H1 (cell line): ENCODE results near the gene CANT1. TPM values are rescaled to one million over a fixed set of nuclear protein-coding genes. Genes with fewer than 3 reads are reported as not detected.

Source experiments
- CTCF ChIA-PET: fragments of 300-600 bp; sonication (Branson Sonifier 250); formaldehyde crosslinking; loops from one replicate; lab custom pipeline; 2021; ENCODE audit not compliant: partially characterized antibody; lab: Charles Lee
- POLR2A ChIA-PET: fragments of 300-600 bp; sonication (Branson Sonifier 250); formaldehyde crosslinking; loops from one replicate; lab custom pipeline; 2021; ENCODE audit warnings: inconsistent platforms; ENCODE audit not compliant: partially characterized antibody; lab: Charles Lee
- DNase-seq, 2 experiments: peaks; one replicate each; pipeline versions ENCODE4 v3.0.0 to v3.0.0-alpha.2; 2010 to 2022; ENCODE audit warnings: low spot score in 2 of 2, low read depth in 1 of 2, mixed read lengths in 1 of 2
- FAIRE-seq: peaks from 2 replicates; lab custom pipeline; 2011; peaks lifted over from hg19 to GRCh38; lab: Jason Lieb, UNC
- H2AFZ ChIP-seq: 2 replicates; pipeline ENCODE4 v1.8.1; 2012; ENCODE audit warnings: low read length, inconsistent platforms
- H2AK5ac ChIP-seq: 2 replicates; pipeline ENCODE4 v1.6.1; 2013; ENCODE audit warnings: low read depth, low read length
- H2BK120ac ChIP-seq: replicated peaks from 2 replicates; pipeline ENCODE3; 2013; ENCODE audit warnings: low read depth, low read length, inconsistent platforms
- H2BK12ac ChIP-seq: 2 replicates; pipeline ENCODE4 v1.6.1; 2013; ENCODE audit warnings: low read depth, low read length
- H2BK15ac ChIP-seq: 2 replicates; pipeline ENCODE4 v1.6.1; 2013; ENCODE audit warnings: low read length
- H2BK20ac ChIP-seq: 2 replicates; pipeline ENCODE4 v1.6.1; 2013; ENCODE audit warnings: low read length
- H2BK5ac ChIP-seq: 2 replicates; pipeline ENCODE4 v1.6.1; 2013; ENCODE audit warnings: low read depth, low read length
- H3K14ac ChIP-seq: 2 replicates; pipeline ENCODE4 v1.6.1; 2013; ENCODE audit warnings: inconsistent platforms; ENCODE audit not compliant: insufficient read length
- H3K18ac ChIP-seq: 2 replicates; pipeline ENCODE4 v1.6.1; 2013; ENCODE audit warnings: low read length; ENCODE audit errors: extremely low read depth
- H3K23ac ChIP-seq: 2 replicates; pipeline ENCODE4 v1.6.1; 2013; ENCODE audit warnings: inconsistent platforms; ENCODE audit not compliant: insufficient read length
- H3K23me2 ChIP-seq: 2 replicates; pipeline ENCODE4 v1.6.1; 2013; ENCODE audit warnings: low read depth, low read length
- H3K27ac ChIP-seq: 2 replicates; pipeline ENCODE4 v1.6.1; 2011; ENCODE audit warnings: low read depth, low read length, inconsistent platforms
- H3K27me3 ChIP-seq, 4 experiments: replicated peaks in 1 of 4; 1 replicate in 1 of 4; 2 replicates in 3 of 4; pipeline versions ENCODE4 v1.6.1 to v1.8.1; 2011 to 2013; ENCODE audit warnings: low read length in 3 of 4, mild to moderate bottlenecking in 3 of 4, inconsistent platforms in 2 of 4, mixed read lengths in 2 of 4, moderate library complexity in 1 of 4; ENCODE audit not compliant: control insufficient read depth in 3 of 4, insufficient read depth in 3 of 4; ENCODE audit errors: extremely low read depth in 1 of 4
- H3K36me3 ChIP-seq, 4 experiments: 2 replicates each; pipeline versions ENCODE4 v1.6.1 to v1.8.1; 2011 to 2013; ENCODE audit warnings: mild to moderate bottlenecking in 4 of 4, low read length in 3 of 4, moderate library complexity in 2 of 4, control low read depth in 1 of 4, inconsistent platforms in 1 of 4; ENCODE audit not compliant: insufficient read depth in 4 of 4, control insufficient read depth in 2 of 4
- H3K4ac ChIP-seq: replicated peaks from 2 replicates; pipeline ENCODE3; 2013; ENCODE audit warnings: low read length, low read depth, mixed read lengths, inconsistent platforms; ENCODE audit not compliant: insufficient read length
- H3K4me1 ChIP-seq, 4 experiments: replicated peaks in 1 of 4; 1 replicate in 1 of 4; 2 replicates in 3 of 4; pipeline versions ENCODE4 v1.6.1 to v1.8.1; 2011 to 2013; ENCODE audit warnings: low read length in 3 of 4, inconsistent platforms in 2 of 4, mixed read lengths in 1 of 4; ENCODE audit not compliant: insufficient read depth in 4 of 4, control insufficient read depth in 3 of 4
- H3K4me2 ChIP-seq, 2 experiments: 2 replicates each; pipeline versions ENCODE4 v1.6.1 to v1.8.1; 2011 to 2013; ENCODE audit warnings: low read depth in 2 of 2, low read length in 2 of 2, control low read depth in 1 of 2, inconsistent platforms in 1 of 2, mild to moderate bottlenecking in 1 of 2; ENCODE audit not compliant: insufficient read depth in 1 of 2
- H3K4me3 ChIP-seq, 4 experiments: fragments of 200-600, 300-600 bp in 1 of 4; sonication (generic), shearing (Covaris generic), sonication (Bioruptor Twin) in 1 of 4; 2 replicates each; pipeline versions ENCODE4 v1.5.1 to v1.8.1; 2011 to 2016; ENCODE audit warnings: low read length in 4 of 4, low read depth in 3 of 4, control low read depth in 2 of 4, inconsistent platforms in 2 of 4, mild to moderate bottlenecking in 2 of 4, mixed read lengths in 1 of 4, moderate library complexity in 1 of 4; ENCODE audit not compliant: insufficient read depth in 2 of 4; ENCODE audit errors: extremely low read depth in 1 of 4
- H3K56ac ChIP-seq: replicated peaks from 2 replicates; pipeline ENCODE3; 2013; ENCODE audit warnings: low read depth, mild to moderate bottlenecking, mixed read lengths, low read length, inconsistent platforms; ENCODE audit not compliant: insufficient read length
- H3K79me1 ChIP-seq: 2 replicates; pipeline ENCODE4 v1.6.1; 2013; ENCODE audit warnings: low read depth, low read length, control low read depth
- H3K79me2 ChIP-seq, 2 experiments: 2 replicates each; pipeline versions ENCODE4 v1.6.1 to v1.8.1; 2012 to 2013; ENCODE audit warnings: low read length in 2 of 2, mild to moderate bottlenecking in 2 of 2, inconsistent platforms in 1 of 2; ENCODE audit not compliant: insufficient read depth in 2 of 2, control insufficient read depth in 1 of 2
- H3K9ac ChIP-seq, 4 experiments: replicated peaks in 1 of 4; 1 replicate in 1 of 4; 2 replicates in 3 of 4; pipeline versions ENCODE4 v1.6.1 to v1.8.1; 2011 to 2013; ENCODE audit warnings: low read depth in 3 of 4, low read length in 3 of 4, control low read depth in 2 of 4, mild to moderate bottlenecking in 2 of 4, moderate library complexity in 2 of 4, inconsistent platforms in 1 of 4; ENCODE audit errors: extremely low read depth in 1 of 4
- H3K9me3 ChIP-seq, 2 experiments: 2 replicates each; pipeline versions ENCODE4 v1.6.1 to v1.8.1; 2012 to 2013; ENCODE audit warnings: mild to moderate bottlenecking in 2 of 2, moderate library complexity in 2 of 2, control low read depth in 1 of 2, inconsistent platforms in 1 of 2, low read depth in 1 of 2, low read length in 1 of 2, mixed read lengths in 1 of 2; ENCODE audit not compliant: insufficient read depth in 2 of 2
- H4K20me1 ChIP-seq, 2 experiments: replicated peaks in 1 of 2; 2 replicates each; pipeline versions ENCODE3 to v1.8.1; 2011 to 2013; ENCODE audit warnings: inconsistent platforms in 2 of 2, low read length in 2 of 2, mild to moderate bottlenecking in 1 of 2; ENCODE audit not compliant: insufficient read depth in 2 of 2, control insufficient read depth in 1 of 2
- H4K5ac ChIP-seq: 2 replicates; pipeline ENCODE4 v1.6.1; 2013; ENCODE audit warnings: low read length, low read depth, mixed read lengths, inconsistent platforms; ENCODE audit not compliant: insufficient read length
- H4K8ac ChIP-seq: 2 replicates; pipeline ENCODE4 v1.8.0; 2013; ENCODE audit warnings: mild to moderate bottlenecking, moderate library complexity, low read length, inconsistent platforms; ENCODE audit not compliant: insufficient read depth; ENCODE audit errors: extremely low read depth
- H4K91ac ChIP-seq: replicated peaks from 2 replicates; pipeline ENCODE3; 2013; ENCODE audit warnings: low read length, mixed read lengths, inconsistent platforms; ENCODE audit not compliant: insufficient read length
- JUN ChIP-seq: IDR thresholded peaks from 2 replicates; pipeline ENCODE4 v1.6.1; 2011; ENCODE audit warnings: low read depth, mild to moderate bottlenecking, improper control_type of control experiment, low read length
- MAFK ChIP-seq: IDR thresholded peaks from 2 replicates; pipeline ENCODE4 v1.6.1; 2012; ENCODE audit warnings: low read depth, mild to moderate bottlenecking, improper control_type of control experiment, low read length
- WGBS, 2 experiments: shearing (Covaris generic) in 1 of 2; methylation state at CpG; one replicate each; pipeline versions ENCODE4 v1.1.6 to v1.1.7; 2013 to 2015; ENCODE audit warnings: low lambda C conversion rate in 2 of 2, mixed read lengths in 2 of 2, inconsistent platforms in 1 of 2, low coverage in 1 of 2, missing lambda C conversion rate in 1 of 2; ENCODE audit not compliant: insufficient replicate concordance in 2 of 2, insufficient coverage in 1 of 2, insufficient read length in 1 of 2; ENCODE audit errors: extremely low coverage in 1 of 2, missing lambda C conversion rate in 1 of 2; 5-methylcytosine and 5-hydroxymethylcytosine counted together
- polyA plus RNA-seq, 7 experiments: library from polyadenylated mRNA; depleted of rRNA in 3 of 7; stranded (reverse) in 5 of 7; unstranded in 2 of 7; fragments of >200 nt in 5 of 7; fragments of 200-250 nt in 2 of 7; gene quantifications; 1 replicate in 5 of 7; 2 replicates in 1 of 7; 4 replicates in 1 of 7; pipeline versions ENCODE4 v1.2.1 to v1.2.3, GENCODE V29; 2011 to 2013; ENCODE audit warnings: missing spikeins in 2 of 7, mixed read lengths in 2 of 7
- total RNA-seq: library from RNA; stranded (reverse); fragmentation: NEBNext Ultra II Directional; extraction: Animal tissue kit (Norgen Biotek cat#: 25700); gene quantifications from 2 replicates; pipeline ENCODE4 v1.2.1, GENCODE V29; 2021

Gene CANT1
- total and polyA plus RNA-seq, 2 of the 8 experiments (the other 6 are each of a cell fraction or from before 2014, with no cell fraction given), result 23.0 to 32.6 TPM

DNA sequence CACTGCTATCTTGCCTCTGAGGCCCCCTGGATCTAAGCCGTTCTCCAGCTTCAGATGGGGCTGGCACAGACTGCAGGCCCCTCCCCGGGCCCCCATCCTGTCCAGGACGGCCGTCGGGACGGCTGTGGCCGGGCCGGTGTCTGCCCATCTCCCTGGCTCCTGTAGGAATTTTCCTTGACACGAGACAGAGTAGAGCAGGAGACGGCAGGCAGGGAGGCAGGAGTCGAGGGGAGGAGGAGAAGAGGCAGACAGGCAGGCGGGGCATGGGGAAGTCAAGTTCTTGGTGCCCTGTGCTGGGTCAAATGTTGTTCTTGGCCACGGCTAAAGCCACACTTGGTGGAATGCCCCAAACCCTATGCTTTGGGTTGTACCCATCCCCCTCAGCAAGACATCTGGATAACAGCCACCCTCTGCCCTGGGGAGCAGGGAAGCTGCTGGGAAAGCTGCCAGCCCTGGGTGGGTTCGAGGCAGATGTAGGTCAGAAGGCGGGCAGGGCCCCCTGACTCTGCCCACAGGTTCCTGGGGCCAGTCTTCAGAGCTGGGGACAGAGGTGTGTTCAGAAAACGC, 18.4 kb upstream of the CANT1 start:
- no peak overlapping the region for H4K5ac ChIP-seq
- no peak overlapping the region for H2BK120ac ChIP-seq
- DNase-seq, result no peak
- no peak overlapping the region for H3K14ac ChIP-seq
- H2BK12ac ChIP-seq, result no peak overlapping the region
- H3K79me1 ChIP-seq, result no peaks in the 10 kb centered on the region
- H2AFZ ChIP-seq, result no peak overlapping the region
- FAIRE-seq, result no peak
- H2BK5ac ChIP-seq, result no peak overlapping the region
- 87% methylated on average over 16 of the region's 16 CpGs; no CpG with 5 or more reads in 1 of the 2 experiments for WGBS, 2 experiments
- peaks cover 11 to 57% (median 48%) of the 10 kb centered on the region in 4 experiments for H3K27me3 ChIP-seq
- H3K4me3 ChIP-seq, result no peak overlapping the region
- H3K23ac ChIP-seq, result no peak overlapping the region
- no peak overlapping the region for H2BK15ac ChIP-seq
- no peak overlapping the region for H4K91ac ChIP-seq
- H3K9me3 ChIP-seq, result no peaks in the 10 kb centered on the region
- peak overlapping the region; percentile 57; the same call in 1 of the 2 replicates for H4K8ac ChIP-seq
- no peak overlapping the region for H3K4ac ChIP-seq
- peaks cover 9% of the 10 kb centered on the region; the same call in 1 of the 2 replicates for H3K23me2 ChIP-seq
- no peak overlapping the region for H3K18ac ChIP-seq
- ChIA-PET CTCF (interaction anchor here (1.2 to 6.3 kb wide), 8 partner anchors 8 to 45 kb away, joined by 3 to 55 read pairs (median 6); no protein-coding TSS in a partner anchor), POLR2A (interaction anchor here (1.0 to 1.2 kb wide), 2 partner anchors 13 to 25 kb away, joined by 3 read pairs; no protein-coding TSS in a partner anchor)
- H3K9ac ChIP-seq, result no peak overlapping the region
- TF ChIP-seq JUN (no peak), MAFK (no peak)
- no peak overlapping the region for H3K4me2 ChIP-seq
- no peak overlapping the region for H3K56ac ChIP-seq
- peaks cover 3 to 7% (median 6%) of the 10 kb centered on the region in 4 experiments; a peak in 4 of 7 replicates for H3K4me1 ChIP-seq
- H2BK20ac ChIP-seq, result no peak overlapping the region
- H3K36me3 ChIP-seq, result no peaks in the 10 kb centered on the region
- H4K20me1 ChIP-seq, result peaks cover 1 to 2% of the 10 kb centered on the region in 2 experiments
- no peak overlapping the region for H2AK5ac ChIP-seq
- H3K79me2 ChIP-seq, result no peaks in the 10 kb centered on the region
- no peak overlapping the region for H3K27ac ChIP-seq
